GM06990 (cell line): ENCODE measurements around the gene PAQR7.

Experiments
- DNase-seq: peaks from one replicate; pipeline ENCODE4 v3.0.0-alpha.2; 2011; ENCODE audit not compliant: insufficient read length; ENCODE audit errors: extremely low read depth
- H3K27me3 ChIP-seq: replicated peaks from 2 replicates; pipeline ENCODE4 v1.6.0; 2011; ENCODE audit warnings: low read length; ENCODE audit not compliant: control insufficient read depth, insufficient read depth
- H3K36me3 ChIP-seq: 2 replicates; pipeline ENCODE4 v1.5.1; 2011; ENCODE audit warnings: low read length; ENCODE audit not compliant: control insufficient read depth, insufficient read depth
- H3K4me3 ChIP-seq: replicated peaks from 2 replicates; pipeline ENCODE4 v1.5.1; 2011; ENCODE audit warnings: low read depth, mild to moderate bottlenecking, control low read depth, low read length
- TF ChIP-seq, protein P1 (sequence below): IDR thresholded peaks from 2 replicates; pipeline ENCODE4 v1.5.1; 2011; ENCODE audit warnings: low read length, control low read depth, mild to moderate bottlenecking, inconsistent platforms; ENCODE audit not compliant: insufficient read depth, poor library complexity, severe bottlenecking

PAQR7 gene

DNA sequence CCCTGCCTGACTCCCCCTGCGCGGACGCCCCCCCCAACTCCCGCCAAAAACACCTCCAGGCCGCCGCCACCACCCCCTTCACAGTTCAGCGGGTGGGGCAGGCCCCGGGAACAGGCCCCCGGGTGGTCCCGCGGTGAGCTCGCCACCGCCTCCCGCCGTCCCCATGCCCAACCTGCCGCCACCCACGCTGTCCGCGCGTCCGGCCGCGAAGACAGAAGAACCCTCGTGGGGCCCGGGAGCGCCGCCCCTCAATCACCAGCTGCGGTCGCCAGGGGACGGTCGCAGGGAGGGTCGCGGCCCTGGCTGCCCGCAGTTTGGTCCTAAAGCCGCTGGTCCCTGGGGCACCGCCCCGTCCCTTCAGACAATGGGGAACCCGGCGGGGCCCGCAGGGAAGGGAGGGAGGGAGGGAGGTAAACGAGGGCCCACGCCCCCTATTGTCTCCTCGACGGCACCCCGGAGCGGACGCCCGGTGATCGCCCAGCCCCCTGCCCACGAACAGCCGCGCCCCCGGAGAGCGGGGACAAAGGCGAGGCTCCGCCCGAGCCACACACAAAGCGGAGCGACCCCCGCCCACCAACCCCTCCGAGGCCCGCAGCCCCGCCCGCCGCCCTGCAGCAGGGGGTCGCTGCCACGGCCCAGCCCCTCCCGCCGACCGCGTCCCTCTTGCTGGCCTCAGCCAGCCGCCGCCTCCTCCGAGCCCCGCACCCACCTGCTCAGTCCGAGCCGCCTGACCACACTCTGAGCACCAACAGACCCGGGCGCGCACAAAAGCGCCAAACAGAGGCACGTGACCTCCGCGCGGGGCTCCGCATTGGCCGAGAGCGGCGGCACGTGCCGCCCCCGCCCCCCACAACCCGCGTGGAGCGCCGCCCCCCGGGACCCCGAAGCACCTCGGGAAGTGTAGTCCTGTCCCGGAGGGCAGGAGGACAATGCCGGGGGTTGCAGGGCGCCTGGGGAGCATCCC lies 30.5 kb upstream of the PAQR7 start, which contains the start of gene STMN1:
Gene STMN1 (minus strand): TSS at position 740 of the 964 bp plus-strand sequence. CDS start 1,743 bp downstream, outside the sequence.
- peak within 1 kb of the TSS; percentile 84 for H3K4me3 ChIP-seq
- peaks cover 3% of the 10 kb centered on the region; the same call in 1 of the 2 replicates for H3K36me3 ChIP-seq
- TF ChIP-seq, protein P1, sequence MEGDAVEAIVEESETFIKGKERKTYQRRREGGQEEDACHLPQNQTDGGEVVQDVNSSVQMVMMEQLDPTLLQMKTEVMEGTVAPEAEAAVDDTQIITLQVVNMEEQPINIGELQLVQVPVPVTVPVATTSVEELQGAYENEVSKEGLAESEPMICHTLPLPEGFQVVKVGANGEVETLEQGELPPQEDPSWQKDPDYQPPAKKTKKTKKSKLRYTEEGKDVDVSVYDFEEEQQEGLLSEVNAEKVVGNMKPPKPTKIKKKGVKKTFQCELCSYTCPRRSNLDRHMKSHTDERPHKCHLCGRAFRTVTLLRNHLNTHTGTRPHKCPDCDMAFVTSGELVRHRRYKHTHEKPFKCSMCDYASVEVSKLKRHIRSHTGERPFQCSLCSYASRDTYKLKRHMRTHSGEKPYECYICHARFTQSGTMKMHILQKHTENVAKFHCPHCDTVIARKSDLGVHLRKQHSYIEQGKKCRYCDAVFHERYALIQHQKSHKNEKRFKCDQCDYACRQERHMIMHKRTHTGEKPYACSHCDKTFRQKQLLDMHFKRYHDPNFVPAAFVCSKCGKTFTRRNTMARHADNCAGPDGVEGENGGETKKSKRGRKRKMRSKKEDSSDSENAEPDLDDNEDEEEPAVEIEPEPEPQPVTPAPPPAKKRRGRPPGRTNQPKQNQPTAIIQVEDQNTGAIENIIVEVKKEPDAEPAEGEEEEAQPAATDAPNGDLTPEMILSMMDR = no peak
- peak; percentile 95 for DNase-seq
- no peaks in the 10 kb centered on the region for H3K27me3 ChIP-seq

DNA sequence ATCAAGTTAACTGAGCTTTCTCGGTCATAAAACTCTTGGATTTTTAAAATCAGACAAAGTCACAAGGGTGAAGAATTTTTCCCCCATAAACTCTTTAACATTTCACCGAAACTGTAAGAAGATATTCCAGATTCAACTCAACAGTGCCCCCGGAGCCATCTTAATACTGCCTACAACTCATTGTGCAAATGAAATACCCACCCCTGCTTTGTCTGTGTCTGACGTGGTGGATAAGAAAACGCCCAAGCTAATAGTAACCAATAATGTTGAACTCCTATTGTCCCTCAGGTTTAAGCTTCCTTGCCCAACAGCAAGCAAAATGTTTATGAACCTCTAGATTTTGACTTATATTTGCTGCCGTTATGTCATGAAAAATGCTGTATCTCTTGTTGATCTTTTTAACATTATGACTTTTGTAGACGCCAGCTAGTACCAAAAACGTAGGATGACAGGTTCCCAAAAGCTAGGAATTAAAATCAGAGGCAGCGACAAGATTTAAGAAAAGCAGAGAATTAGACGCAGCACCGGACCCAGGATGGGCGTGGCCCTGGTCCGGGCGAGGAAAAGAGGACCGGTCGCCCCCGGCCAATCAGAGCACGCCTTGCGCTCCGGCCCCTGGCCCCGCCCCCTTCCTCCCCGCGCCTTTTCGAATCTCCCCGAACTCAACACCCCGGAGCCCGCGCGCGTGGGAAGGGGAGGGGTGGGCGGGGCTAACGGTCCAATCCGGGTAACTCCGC lies 29.6 kb upstream of the PAQR7 start:
- Histone ChIP-seq H3K4me3 (peak overlapping the region; percentile 84), H3K27me3 (no peaks in the 10 kb centered on the region), H3K36me3 (peaks cover 6% of the 10 kb centered on the region)
- DNase-seq = peak; percentile 96
- TF ChIP-seq, protein P1 = peak; percentile 8

DNA sequence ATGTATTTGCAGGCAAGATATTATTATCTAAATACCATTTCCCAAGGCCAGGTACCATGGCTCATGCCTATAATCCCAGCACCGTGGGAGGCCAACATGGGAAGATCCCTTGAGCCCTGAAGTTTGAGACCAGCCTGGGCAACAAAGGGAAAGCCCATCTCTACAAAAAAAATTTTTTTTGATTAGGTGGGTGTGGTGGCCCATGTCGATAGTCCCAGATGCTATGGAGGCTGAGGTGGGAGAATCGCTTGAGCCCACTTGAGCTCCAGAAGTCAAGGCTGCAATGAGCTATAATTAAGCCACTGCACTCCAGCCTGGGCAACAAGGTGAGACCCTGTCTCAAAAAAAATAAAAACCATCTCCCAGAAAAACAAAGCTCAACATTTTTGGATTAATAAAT lies 28.5 kb upstream of the PAQR7 start:
- TF ChIP-seq, protein P1 = no peak
- peak overlapping the region; percentile 27; the same call in 1 of the 2 replicates for H3K4me3 ChIP-seq
- no peaks in the 10 kb centered on the region for H3K27me3 ChIP-seq
- no peak for DNase-seq
- peaks cover 6% of the 10 kb centered on the region for H3K36me3 ChIP-seq

DNA sequence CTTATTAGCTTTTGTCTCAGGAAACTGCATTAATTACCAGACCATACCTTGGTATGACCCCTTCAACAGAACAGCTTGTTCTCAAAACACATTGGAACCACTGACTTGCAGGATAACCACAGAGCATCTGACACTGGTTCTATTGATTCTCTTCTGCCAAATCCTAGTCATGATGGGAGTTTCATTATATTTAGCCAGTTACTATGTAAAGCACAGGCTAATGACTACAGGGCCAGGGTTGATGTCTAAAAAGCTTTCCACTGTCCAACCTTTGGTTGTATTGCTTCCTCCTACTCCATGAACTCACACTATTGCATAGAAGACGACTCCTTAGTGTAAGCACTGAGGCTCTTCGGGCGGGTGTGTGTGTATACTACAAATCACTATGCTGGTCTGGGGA lies 27.0 kb upstream of the PAQR7 start:
- no peak for DNase-seq
- peaks cover 6% of the 10 kb centered on the region for H3K36me3 ChIP-seq
- no peak overlapping the region for H3K4me3 ChIP-seq
- H3K27me3 ChIP-seq = no peaks in the 10 kb centered on the region
- TF ChIP-seq, protein P1 = no peak

DNA sequence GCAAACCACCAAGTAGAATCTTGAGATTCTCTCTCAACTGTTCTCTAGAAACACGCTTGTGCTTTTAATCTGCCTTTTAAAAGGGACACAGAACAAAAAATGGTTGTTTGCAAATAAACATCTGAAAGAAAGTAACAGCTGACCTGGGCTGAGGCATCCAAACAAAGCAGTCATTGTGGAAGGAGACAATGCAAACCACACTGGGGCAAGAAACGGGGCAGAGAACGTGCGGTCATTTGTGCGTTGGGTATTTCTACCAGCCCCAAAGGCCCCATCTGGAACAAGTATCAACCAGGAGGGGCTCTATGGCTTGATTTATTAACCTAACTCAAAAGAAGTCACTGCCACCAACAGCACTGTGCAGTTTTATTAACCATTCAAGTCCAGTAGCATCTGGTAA lies 24.7 kb upstream of the PAQR7 start:
- Histone ChIP-seq H3K36me3 (peaks cover 6% of the 10 kb centered on the region), H3K27me3 (no peaks in the 10 kb centered on the region), H3K4me3 (no peak overlapping the region)
- no peak for DNase-seq
- TF ChIP-seq, protein P1 = no peak
